SIG-M5 (cell line): ENCODE measurements around the gene SIGLECL1.

Experiments used
- DNase-seq: peaks from one replicate; lab custom pipeline; 2025; lab: John Stamatoyannopoulos, UW

The SIGLECL1 gene

DNA sequence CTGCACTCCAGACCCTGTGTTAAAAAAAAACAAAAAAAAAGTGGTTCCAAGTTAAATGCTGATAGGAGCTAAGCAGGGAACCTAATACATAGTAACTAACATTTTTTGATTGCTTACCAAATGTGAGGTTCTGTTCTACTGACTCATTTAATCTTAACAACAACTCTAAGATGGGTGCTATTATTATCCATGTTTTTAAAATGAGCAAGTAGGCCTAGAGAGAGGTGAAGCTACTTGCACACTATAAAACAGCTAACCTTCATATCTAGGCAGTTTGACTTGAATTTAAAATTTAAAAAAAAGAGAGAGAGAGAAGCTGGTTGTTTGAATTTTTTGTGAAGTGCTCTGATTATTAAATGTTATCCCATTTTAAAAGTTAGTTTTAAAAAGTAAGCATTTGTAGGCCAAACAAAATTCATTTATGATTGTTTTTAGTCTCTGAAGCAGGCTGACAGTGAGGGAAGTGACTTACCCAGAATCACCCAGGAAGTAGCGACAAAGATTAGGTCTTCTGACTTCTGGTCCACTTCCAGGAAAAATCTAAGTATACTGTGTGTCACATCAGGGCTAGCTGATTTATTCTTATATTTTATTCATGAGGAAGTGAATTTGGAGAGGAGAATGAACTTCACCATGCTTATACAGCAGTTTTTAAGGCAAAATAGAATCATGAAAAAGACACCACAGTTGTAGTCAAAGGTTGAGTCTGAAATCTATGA is 2.4 kb downstream of the SIGLECL1 start:
- no peak for DNase-seq

- DNase-seq = no peak
Measured at GRCh38 chr19:51256155-51256625, 5.3 kb downstream of the SIGLECL1 start.

DNA sequence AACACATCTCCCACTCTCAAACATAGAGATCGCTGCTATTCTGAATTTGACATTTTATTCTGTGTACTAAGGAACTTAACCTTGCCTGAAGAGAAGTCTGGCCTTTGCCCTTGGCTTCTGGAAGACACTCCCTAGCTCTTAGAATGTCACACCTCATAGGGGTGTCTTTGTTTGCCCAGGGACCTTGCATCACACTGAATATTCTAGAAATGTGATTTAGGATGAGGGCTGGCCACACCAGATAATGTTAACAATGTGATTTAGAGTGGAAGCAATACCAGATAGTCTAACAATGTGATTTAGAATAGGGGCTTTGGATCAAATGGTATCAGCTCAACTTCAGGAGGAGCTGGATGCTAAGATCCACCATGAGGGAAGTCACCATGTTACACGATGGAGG is 6.6 kb downstream of the SIGLECL1 start:
- DNase-seq = no peak

GRCh38 chr19:51258165-51259160 is 7.6 kb downstream of the SIGLECL1 start:
- no peak for DNase-seq

DNA sequence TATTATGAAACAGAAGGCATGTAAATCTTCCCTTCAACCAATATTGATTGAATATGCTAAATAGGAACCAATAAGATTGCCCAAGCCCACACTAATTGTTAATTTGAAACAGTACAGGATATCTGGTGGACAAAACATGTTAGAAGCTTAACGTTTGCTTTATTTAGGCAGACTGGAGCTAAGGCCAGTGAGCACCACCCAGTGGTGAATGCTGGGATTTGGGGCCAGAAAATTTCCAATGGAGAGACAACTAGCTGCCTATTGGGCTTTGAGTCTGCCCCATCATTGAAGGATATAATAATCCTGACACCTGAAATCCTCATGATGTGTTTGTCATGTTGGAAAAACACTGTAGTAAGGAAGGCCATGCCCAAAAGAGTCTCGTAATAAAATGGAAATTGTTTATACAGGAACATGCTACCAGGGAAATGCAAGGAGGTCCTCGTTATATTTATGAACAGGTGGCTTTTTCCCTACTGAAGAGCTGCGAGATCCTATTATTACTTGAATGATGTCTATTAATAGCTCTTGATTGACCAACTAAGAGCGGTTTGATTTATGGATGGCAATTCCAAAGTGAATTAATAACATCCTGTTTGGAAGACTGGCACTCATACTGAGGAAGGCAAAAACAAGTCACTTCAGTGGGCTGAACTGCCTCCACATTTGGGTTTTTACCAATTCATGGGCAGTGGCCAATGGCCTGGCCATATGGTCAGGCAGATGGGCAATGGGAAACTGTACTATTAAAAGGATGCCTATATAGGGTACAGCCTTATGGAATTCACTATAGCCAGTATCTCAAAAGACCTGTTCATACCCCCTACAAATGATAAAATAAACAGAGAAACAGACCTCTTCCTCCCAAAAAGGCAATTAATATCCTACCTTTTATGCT is 8.7 kb downstream of the SIGLECL1 start:
- DNase-seq = no peak

DNA sequence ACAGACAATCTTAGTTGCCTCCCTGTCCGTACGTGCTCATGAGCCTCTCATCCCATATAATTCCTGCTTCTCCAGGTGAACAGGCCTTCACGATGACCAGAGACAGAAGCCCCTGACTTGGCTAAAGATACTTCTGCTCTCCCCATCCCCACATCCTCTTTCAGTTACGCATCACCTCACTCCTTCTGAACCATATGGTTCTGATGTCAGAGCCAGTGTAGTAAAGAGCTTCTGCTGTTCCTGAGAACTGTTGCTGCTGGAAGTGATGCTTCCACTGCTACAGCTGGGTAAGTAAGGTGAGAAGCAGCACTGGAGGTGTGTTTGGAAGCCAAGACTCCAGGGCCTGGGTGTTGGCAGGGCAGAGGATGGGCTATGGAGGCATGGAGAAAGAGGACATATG is 12.9 kb downstream of the SIGLECL1 start:
- DNase-seq = no peak

DNA sequence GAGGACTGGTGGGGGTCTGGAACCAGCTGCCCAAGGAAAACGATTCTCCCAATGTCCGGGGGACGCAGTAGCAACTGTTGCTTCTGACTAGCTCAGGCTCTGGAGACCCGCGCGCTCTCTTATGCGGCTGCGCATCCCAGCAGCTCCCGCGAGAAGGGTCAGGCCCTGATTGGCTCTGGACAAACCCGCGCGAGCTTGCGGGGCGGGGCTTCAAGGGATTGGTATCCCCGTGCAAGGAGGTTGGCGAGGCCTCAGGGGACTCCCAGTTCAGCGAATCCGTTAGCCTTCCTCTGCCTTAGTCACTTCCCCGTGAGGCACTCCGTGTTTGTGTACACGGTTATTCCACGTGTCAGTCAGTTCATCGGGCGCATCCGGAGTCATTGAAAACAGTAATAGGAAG is 20.2 kb downstream of the SIGLECL1 start:
- no peak for DNase-seq

DNA sequence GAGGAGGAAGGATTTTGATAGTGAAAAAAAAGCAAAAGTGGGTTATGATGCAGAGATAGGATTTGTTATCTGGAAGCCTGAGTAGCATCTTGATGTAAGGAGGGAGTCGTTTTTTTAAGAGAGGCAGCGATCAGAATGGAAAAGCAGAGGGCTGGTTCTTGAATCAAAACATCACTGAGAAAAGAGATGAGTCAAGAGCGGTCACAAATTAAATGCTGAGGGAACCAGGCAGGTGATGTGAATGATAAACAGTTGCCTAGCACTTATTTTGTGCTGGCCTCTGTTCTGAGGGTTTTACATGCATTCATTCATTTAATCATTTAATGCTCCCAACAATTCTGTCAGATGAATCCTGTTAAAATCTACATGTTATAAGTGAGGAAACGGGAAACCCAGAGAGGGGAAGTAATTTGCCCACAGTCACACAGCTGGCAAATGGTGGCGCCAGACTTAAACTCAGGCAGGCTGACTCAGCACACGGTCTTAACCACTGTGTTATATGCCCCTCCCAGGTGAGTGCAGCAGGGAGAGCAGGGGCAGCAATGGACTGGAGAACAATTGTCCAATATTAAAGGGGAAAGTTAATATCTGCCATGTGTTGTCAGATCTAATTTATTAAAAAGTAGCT is 21.4 kb downstream of the SIGLECL1 start:
- DNase-seq = no peak

DNA sequence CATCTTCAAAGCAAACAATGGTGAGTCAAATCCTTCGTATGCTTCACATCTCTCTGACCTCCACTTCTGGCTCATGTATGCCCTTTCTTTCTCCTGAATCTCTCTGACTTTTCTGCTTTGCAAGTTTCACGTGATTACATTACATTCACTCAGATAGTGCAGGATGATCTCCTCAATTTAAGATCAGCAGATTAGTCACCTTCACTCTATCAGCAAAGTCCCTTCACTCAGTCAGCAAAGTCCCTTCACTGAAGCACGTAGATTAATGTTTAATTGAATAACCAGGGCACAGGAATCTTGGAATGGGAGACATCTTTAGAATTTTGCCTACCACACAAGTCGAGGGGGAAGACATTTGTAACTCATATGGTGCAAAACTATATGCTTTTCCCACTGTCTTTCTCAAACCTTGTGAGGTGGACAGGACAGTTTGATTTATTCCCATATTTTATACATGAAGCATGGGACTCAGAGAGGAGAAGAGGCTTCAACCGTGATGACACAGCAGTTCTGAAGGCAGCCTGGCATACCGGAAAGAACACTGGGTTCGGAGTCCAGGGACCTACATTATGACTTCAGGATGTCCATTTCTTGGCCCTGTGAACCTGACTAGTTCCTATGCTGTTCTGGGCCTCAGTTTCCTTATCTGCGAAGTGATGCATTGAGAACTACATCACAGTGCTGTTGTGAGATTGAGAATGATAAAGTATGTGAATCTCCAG is 23.3 kb downstream of the SIGLECL1 start:
- DNase-seq = no peak

DNA sequence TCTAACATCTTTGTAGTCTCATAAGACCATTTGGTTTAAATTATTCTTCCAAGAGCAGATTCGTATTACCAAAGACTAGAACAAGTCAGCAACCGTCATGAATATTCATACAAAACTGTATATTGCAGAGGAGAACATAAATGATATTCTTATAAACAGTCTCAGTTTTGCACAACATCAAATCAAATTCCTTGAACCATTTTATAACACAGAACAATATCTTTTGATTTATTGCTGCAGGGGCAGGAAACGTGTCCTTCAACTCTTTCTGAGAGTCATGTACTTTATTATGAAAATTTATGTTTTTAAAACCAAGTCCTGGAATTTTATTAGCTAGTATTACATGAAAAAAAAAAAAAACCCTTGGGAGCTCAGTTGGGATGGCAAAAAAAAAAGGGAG is 26.2 kb downstream of the SIGLECL1 start:
- no peak for DNase-seq

DNA sequence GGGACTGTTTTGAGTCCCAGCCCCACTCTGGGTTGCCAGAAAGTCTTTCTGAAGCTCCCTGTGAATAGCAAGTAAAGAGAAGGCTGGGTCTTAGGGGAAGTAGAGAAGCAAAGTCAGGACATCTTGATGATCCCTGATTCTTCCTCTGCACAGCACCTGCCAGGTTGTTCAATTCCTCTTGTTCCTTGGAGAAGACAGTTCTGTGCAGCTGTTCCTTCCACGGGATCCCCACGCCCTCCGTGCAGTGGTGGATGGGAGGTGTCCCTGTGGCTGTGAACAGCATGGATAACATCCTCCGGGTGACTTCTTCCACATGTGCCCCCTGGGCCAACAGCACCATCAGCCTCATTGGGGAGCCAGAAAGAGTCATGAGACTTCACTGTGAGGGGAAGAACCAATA is 31.5 kb downstream of the SIGLECL1 start:
- DNase-seq = no peak

DNA sequence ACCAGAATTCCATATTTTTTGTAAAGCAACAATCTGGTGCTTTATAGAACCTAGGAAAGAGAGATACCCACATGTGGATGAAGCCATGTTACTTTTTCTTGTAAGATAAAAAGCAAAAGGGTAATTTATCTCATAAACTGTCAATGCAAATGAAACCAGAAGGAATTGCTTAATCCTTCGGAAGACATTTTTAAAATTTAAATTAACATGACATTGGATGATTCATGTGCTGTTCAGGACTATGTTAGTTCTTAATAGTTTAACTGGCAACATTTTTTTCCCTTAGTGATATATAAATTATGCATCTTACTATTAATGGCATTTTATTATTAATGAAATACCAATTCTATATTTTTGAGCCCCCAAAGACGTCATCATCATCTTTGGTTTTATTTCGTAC is 34.8 kb downstream of the SIGLECL1 start:
- no peak for DNase-seq

- DNase-seq = no peak
Measured at GRCh38 chr19:51289635-51290034, 38.8 kb downstream of the SIGLECL1 start.

DNA sequence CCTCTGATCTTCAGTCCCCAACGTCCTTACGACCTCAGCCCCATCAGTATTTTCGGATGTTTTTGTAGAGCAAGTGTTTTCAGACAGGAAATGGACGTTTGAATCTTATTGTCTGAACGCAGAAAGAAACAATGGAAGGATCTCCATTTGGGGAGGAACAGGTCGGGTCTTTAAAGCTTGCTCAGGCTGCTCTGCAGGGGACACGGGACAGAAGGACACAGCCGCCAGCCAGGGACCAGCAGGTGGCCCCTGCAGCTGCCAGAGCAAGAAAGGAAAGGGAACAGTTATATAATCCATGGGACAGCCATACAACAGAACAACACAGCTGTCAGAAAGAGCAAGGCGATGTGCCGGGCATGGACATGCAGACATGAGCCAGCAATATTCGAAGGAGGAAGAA is 42.1 kb downstream of the SIGLECL1 start:
- DNase-seq = no peak

- DNase-seq = no peak
Measured at GRCh38 chr19:51293571-51294210, 42.8 kb downstream of the SIGLECL1 start.

DNA sequence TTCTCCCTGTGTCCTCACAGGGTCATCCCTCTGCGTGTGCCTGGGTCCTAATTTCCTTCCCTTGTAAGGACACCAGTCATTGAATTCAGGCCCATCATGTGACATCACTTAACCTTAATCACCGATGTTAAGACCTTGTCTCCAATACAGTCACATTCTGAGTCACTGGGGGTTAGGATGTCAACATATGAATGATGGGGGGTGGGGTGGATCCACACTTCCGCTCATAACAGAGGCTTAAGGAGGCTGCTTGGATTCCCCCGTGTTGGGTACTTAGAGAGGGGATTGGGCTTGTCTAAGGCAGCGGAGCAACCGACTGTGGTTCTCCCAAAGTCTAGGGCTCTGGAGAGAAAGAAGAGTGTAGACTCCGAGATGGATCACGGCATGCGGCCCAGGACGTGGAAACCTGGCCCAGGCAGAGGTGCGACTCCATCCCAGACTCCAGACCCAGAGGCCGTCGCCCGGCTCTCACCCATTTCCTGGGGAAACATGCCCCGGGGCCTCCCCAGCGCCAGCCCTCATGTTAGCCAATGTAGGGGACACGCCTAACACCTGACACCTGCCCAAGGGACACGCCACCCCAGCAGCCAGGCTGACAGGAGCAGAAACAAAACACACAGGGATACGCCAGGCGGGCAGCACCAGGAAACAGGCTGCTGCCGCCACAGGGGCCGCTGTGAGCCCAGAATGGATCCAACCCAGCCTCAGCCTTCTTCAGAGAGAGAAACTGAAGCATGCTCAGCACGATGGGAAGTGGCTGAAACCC is 43.5 kb downstream of the SIGLECL1 start:
- DNase-seq = no peak

DNA sequence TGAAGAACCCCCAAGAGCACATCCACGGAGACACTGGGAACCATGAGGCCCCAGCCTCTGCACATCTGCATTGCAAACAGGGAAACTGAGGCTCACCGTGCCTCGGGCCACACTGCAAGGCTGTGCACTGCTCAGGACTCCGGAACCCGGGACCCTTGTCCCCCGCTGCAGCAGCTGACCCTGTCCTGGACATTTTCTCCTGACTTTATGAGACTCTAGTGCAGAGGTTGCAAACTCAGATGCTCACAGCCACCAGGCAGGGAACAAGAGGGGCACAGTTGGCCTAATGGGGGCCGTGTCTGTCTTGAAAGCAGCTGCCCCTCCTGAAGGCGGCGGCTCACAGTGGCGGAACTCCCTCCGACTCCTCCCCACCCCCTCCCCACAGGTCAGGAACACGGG is 44.1 kb downstream of the SIGLECL1 start:
- no peak for DNase-seq

- DNase-seq = no peak
Measured at GRCh38 chr19:51295382-51296126, 44.7 kb downstream of the SIGLECL1 start.
